T-helper 2 cell treated with Interferon-gamma antibody and Interleukin-4, amounts not matched to agents 100 ng/mL and 5 ng/mL, for 36 hours (primary cell): ENCODE data around the gene CFAP298. TPM values are rescaled to one million over a fixed set of nuclear protein-coding genes. Genes with fewer than 3 reads are reported as not detected.

ENCODE experiments used
- intact Hi-C: fragments of 100-400 bp; cut with micrococcal nuclease; formaldehyde crosslinking; loops from one replicate; pipeline ENCODE4 v1.15.1; 2023
- total RNA-seq: library from RNA; stranded (reverse); gene quantifications from 2 replicates; pipeline ENCODE4 v1.2.3, GENCODE V29; 2022

The CFAP298 gene
- total RNA-seq, 1 donor from 2014 or later, result 39.3 TPM

DNA sequence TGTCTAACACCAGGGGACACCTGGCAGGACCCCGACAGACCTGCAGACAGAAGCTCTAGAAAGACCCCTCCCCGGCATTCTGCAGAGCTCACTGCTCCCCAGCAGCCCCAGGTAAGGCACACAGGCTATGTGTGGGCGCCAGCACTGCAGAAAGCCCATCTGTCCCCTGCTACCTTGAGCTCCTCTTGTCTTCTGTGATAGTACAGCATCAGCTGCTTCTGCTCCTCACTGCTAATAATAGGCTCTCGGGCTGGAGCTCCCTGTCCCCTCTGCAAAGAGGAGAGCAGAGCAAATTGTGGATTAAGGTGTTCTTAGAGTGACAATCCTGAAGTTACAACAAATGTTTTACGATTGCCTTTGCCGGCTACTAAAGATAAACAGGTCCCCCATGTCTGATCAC, 10.1 kb downstream of the CFAP298 start:
- intact Hi-C loops, result no loop called here

- intact Hi-C loops, result no loop called here
These were observed 12.7 kb downstream of the CFAP298 start for GRCh38 chr21:32599526-32599925.

- intact Hi-C loops, result no loop called here
These were observed 13.1 kb downstream of the CFAP298 start for GRCh38 chr21:32599091-32599490.

DNA sequence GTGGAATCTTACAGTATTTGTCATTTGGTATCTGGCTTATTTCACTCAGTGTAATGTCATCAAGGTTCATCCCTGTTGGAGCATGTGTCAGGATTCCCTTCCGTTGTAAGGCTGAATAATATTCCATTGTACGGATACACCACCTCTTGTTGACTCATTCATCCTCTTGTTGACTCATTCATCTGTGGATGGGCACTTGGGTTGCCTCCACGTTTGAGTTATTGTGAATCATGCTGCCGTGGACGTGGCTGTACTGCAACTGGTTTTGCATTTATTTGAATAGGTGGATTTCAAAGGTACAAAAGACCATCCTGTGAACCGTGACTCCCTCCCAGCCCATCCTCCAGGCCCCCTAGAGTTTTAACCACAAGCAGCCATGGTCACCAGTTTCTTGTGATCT, 15.0 kb downstream of the CFAP298 start:
- intact Hi-C loops, result no loop called here

- intact Hi-C loops, result no loop called here
These were observed 16.7 kb downstream of the CFAP298 start for GRCh38 chr21:32595431-32595830.

DNA sequence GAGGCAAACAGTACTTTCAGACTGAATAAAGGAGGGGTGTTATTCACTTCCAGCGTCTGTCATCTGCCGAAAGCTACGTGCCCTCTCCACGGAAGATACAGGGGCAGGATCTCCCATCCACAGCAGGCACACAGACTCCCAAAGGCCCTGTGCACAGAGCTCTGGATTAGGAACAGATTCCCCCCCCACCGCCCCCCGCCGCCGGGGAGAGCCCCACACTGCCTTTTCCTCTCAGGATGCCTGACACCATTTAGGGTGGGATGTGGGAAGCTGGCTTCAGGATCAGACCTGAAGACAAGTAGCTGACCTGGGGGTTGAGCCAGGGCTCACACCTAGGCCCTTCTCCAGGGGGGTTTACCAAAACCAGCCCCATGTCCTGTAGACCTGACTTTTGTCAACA, 18.5 kb downstream of the CFAP298 start:
- intact Hi-C loops, result no loop called here

DNA sequence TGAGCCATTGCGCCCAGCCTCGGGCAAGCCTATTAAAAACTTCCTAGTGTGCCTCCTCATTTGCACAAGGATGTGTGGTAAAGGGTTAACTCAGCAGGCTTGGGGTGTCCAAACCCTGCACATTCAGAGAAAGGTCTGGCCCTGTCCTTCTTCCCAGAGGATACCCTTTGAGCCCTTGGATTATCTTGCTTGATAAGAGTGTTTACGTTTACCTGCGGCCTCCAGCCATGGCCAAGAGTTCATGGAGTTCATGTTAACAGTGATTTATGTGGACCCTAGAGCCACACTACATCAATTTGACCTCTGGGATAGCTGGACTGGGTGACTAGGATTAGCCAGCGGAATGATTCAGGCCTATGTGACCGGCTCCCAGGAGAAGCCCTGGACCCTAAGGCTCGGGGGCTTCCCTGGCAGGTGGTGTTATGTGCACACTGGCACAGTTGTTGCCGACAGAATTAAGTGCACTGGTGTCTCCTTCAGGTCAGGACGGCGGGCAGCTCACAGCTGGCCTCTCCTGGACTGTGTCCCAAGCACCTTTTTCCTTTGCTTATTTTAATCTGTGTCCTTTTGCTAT, 19.2 kb downstream of the CFAP298 start:
- intact Hi-C loops, result no loop called here

DNA sequence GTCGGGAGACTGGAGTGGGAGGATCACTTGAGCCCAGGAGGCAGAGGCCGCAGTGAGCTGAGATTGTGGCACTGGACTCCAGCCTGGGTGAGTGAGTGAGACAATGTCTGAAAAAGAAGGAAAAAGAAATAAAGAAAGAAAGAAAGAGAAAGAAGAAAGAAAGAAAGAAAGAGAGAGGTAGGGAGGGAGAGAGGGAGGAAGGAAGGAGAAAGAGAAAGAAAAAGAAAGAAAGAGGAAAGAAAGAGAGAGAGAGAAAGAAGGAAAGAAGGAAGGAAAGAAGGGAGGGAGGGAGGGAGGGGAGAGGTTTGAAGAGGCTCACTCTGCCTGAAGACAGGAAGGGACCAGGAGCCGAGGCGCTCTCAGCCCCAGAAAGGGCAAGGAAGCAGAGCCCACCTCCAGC, 22.0 kb downstream of the CFAP298 start:
- intact Hi-C loops, result no loop called here

- intact Hi-C loops, result no loop called here
These were observed 24.5 kb downstream of the CFAP298 start for GRCh38 chr21:32587651-32588050.

- intact Hi-C loops, result no loop called here
These were observed 25.1 kb downstream of the CFAP298 start for GRCh38 chr21:32587120-32587519.

- intact Hi-C loops, result no loop called here
These were observed 26.2 kb downstream of the CFAP298 start for GRCh38 chr21:32585970-32586369.

DNA sequence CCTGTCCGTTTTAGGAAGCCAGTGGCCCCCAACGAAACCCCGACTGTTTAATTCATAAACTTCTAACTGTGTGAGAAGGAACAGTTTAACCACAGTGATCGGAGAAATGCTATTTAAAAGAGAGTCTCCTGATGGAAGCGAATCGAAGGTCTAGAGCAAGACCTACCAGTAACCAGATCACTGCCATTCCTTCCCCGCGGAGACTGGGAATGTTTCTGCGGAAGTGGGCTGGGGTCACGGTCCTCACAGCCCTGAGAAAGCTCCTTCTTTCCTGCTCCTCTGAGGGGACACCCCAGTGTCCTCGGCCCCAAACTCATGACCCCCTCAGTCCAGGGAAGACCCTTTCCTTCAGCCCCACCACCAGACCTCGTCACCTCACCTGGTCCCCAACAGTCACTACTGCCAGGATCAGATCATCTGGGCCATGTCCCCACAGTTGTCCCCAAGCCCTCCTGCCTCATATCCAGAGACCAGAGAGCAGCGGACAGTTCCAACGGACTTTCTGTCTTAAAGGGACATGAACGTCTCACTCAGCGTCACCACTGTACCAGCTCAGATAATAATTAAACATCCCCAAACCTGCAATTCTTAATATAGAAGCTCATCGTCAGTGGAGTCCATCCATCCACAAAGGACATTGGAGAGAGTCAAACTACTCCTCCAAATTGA, 27.0 kb downstream of the CFAP298 start, which contains the start of gene TCP10L:
TCP10L (minus strand) TSS at position 482 of the 669 bp plus-strand sequence. CDS start 1,219 bp downstream, outside the sequence.
- intact Hi-C loops, result no loop called here

DNA sequence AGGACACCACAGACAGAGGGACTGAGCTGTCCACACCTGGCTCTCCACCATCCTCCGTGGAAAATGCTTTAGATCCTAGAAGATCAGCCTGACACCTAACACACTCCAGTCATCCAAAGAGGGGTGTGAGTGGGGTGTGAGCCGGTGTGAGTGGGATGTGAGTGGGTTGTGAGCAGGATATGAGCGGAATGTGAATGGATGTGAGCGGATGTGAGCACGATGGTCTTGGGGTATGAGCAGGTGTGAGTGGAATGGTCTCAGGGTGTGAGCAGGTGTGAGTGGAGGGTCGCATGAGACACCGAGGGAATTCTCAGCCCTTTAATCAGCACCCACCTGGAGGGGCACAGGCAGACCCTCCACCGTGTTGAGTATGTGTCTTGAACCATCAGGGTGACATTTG, 27.7 kb downstream of the CFAP298 start:
- intact Hi-C loops, result no loop called here

DNA sequence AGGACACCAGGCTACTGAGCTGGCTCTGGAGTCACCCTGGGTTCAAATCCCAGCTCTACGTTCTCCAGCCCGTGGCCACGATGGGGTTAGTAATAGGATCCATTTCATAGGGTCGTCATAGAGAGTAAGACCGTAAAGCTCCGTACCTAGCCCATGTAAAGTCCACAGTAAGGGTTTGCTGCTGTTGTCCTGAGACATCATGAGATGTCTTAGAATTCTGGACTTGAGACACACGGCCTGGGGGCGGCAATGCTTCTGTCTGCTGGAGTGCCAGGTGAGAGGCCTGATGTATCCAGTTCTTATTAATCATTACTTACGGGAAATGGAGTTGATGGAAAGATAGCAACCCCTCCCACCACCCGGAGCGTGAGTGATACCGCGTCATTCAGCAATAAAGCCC, 30.4 kb downstream of the CFAP298 start:
- intact Hi-C loops, result no loop called here

- intact Hi-C loops, result no loop called here
These were observed 31.2 kb downstream of the CFAP298 start for GRCh38 chr21:32580949-32581348.

DNA sequence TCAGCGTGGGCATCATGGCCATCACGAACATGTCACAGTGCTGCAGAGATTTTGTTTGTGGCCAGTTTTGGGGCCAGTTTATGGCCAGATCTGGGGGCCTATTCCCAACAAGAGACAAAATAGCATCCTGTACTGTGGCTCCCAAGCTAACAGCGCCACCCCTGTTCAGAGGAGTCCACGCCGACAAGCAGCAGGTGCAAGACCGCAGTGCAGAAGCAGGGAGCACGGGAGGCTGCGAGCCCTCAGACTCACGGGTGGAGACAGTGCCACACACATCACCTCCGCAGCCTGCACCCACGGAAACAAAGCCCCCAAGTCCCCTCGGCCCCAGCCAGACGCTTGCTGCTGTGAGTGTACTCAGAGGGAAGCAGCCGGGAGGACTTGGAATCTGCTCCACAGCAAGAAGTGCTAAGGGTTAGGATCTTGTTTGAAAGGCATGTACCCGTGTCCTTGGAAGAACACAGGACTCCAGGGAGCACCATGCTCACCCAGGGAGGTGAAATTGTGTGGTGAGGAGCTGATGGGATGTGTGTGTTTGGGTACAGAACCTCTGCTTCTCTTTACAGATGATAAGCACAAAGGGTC, 34.0 kb downstream of the CFAP298 start:
- intact Hi-C loops, result no loop called here

GRCh38 chr21:32576011-32576410, 36.2 kb downstream of the CFAP298 start:
- intact Hi-C loops, result no loop called here

- intact Hi-C loops, result no loop called here
These were observed 36.9 kb downstream of the CFAP298 start for GRCh38 chr21:32574946-32575925.

GRCh38 chr21:32572574-32573420, 39.4 kb downstream of the CFAP298 start:
- intact Hi-C loops, result no loop called here

GRCh38 chr21:32570456-32570855, 41.7 kb downstream of the CFAP298 start:
- intact Hi-C loops, result no loop called here
